NAMALWA (cell line): Measurements from ENCODE around the gene CSRP1.
"Not testable (repeated sequence)": the region's sequence is repeated elsewhere in the genome, so short reads cannot be mapped to it uniquely, and the experiment has no call there.

Experiments
- DNase-seq: peaks from one replicate; pipeline ENCODE4 v3.0.0-alpha.2; 2015; ENCODE audit warnings: low spot score

The CSRP1 gene

GRCh38 chr1:201476670-201477344 lies 30.1 kb downstream of the CSRP1 start:
- DNase-seq: no peak

GRCh38 chr1:201475915-201476669 lies 30.8 kb downstream of the CSRP1 start:
- DNase-seq: no peak

DNA sequence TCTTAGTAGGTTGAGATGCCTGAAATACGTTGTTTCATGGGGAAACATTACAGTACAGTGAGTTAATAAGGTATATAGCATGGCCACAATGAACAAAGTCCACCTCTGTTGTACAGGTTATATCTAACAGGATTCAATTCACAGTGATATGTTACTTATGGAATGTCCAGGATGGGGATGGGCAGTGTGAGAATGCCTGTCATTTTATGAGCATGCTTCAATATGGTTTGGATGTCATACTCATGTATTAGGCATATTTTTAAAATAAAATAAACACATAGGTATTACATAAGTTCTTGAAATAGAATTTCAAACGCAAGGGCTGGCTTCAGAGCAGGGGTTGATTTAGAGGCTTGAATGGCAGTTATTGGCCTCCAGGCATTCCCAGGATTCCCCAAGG lies 31.8 kb downstream of the CSRP1 start:
- no peak for DNase-seq

DNA sequence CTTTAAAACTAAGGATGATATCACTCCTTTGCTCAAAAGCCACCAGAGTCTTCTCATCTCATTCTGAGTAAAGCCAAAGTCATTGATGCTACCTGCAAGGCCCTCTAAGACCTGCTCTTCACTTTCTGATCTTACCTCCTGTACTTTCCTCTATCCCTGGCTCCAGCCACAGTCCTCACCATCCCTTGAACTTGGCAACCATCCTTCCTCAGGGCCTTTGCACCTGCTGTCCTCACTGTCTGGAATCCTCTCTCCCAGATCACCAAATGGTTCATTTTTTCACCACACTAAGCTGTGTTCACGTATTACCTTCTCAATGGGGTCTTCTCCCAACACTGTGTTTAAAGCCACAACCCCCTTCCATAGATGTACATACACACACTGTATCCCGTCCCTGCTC lies 33.6 kb downstream of the CSRP1 start:
- DNase-seq: no peak

DNA sequence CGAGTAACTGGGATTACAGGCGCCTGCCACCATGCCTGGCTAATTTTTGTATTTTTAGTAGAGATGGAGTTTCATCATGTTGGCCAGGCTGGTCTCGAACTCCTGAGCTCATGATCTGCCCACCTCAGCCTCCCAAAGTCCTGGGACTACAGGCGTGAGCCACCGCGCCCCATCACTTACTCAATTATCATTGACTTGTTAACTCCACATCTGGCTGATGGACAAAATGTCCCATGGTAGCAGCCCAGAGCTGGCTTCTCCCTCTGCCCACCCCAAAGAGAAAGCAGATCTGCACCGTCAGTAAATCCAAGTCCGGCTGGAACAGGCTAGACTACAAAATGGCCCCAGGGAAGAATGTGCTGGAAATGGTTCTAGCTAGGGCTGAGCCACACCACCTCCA lies 34.6 kb downstream of the CSRP1 start:
- not testable (repeated sequence) for DNase-seq

DNA sequence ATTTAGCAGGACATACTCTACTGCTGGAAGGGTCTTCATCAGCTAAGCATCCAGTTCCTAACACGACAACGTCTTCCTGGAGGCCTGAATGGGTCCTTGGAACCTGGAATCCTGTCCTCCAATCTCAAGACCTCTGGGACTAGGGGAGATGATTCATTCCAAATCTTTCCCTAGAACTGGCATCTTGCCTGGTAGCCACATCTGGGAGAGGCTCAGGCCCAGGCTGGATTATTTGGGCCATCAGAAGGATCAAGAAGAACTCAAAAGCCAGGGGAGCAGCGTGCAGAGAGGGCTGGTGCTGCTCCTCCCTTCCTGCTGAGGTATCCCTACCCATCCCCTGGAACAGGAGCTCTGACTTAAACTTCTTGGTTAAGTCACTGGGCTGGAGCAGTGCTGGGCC lies 35.2 kb downstream of the CSRP1 start:
- no peak for DNase-seq

DNA sequence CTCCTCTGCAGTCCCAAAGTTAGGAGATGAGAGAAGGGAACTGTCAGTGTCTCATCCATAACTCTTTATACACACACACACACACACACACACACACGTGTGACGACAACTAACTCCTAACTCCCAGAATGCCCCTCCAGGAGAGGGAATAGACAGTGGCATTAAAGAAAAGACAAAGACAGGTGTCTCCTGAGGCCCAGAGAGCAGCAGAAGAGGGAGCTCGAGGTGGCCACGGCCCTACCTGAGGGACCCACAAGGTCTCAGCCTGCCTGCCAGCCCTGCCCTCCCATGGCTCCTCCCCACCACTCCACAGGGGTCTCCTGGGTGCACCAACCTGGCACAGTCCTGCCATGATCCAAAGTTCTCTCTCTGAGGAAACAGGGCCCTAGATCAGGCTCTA lies 36.3 kb downstream of the CSRP1 start:
- no peak for DNase-seq

- DNase-seq: no peak
Observed at GRCh38 chr1:201469645-201470074, 37.3 kb downstream of the CSRP1 start.

DNA sequence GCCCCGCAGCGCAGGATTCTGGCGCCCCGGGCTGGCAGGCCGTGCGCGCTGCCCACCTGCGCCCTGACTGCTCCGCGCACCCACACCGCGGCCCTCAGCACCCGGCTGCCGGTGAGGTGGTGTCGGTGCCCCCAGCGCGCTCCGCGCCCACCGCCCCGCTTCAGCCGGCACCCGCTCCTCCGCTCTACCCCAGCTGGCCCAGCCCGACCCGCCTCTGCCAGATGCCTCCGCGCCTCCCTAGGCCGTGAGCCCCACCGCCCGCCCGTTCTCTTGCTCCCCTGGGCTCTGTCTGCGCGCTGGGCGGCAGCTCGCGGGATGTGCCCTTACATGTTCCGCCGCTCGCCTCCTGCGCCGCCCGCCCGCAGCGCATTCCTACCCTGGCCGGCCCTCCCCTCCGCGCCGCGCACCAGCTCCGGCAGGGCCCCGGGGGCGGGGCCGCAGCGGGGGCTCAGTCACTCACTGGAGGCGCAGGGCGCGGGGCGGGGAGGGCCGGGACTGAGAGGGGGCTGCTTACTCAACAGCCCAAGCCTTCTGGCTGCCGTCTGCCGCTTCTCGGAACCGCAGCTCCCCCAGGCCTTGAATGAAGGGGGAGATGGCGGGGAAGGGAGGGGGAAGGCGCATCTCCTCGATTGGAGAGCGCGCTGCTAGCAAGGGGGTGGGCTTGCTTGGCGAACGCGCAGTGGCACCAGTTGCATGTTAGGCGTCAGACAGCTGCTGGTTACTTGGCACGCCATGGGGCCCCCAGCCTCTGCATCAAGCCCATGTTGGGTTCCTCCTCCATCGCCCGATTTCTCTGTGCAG lies 37.9 kb downstream of the CSRP1 start, which contains the start of gene PHLDA3:
TSS of gene PHLDA3 (minus strand) at position 345 of the 801 bp plus-strand sequence. CDS start 402 bp downstream, outside the sequence.
- DNase-seq: no peak

- DNase-seq: no peak
Observed at GRCh38 chr1:201468501-201468843, 38.5 kb downstream of the CSRP1 start.

- no peak for DNase-seq
Observed at GRCh38 chr1:201466492-201466891, 40.4 kb downstream of the CSRP1 start.

DNA sequence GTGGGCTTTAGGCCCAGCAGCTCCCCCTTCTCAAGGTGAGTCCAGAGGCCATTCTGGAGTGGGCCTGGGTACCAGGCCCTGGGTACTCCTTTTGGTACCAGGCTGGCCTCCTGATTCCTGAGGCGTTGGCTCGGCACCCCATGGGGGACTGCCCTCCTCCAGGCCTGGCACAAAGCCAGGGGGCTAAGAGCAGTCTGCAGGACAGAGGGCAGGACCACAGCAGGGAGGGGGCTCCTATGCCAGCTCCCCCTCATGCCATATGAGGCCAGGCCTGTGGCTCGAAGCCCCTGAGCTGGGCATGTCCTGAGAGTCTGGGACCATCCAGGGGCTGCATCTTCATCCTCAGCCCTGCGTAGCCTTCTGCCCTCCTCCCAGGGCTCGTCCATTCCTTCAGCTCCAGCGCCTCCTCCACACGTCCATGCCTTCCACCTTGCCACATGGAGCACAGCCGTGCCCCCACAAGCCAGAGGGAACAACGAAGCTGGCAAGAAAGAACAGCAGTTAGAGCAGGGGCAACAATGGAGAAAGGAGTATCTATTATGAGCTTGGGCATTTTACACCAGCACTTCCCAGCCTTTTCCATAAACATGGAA lies 41.1 kb downstream of the CSRP1 start:
- DNase-seq: no peak

DNA sequence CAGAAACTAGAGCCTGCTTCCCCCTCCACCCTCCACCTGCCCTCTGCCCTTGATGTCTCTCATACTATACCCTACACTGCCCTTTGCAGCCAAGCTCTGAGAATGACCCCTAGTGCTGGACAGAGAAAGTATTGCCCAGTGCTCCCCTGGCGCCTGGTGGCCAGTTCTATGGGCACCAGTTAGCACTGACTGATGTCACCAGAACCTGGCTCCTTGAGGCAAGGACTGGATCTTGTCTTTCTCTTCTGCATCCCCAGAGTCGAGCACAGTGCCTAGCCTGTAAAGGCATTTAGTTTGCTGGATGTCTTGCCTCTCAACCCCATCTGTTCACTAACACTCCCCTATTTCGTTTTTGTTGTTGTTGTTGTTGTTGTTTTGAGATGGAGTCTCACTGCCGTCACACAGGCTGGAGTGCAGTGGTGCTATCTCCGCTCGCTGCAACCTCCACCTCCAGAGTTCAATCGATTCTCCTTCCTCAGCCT lies 43.8 kb downstream of the CSRP1 start:
- no peak for DNase-seq

- no peak for DNase-seq
Observed at GRCh38 chr1:201461645-201462441, 45.1 kb downstream of the CSRP1 start.

DNA sequence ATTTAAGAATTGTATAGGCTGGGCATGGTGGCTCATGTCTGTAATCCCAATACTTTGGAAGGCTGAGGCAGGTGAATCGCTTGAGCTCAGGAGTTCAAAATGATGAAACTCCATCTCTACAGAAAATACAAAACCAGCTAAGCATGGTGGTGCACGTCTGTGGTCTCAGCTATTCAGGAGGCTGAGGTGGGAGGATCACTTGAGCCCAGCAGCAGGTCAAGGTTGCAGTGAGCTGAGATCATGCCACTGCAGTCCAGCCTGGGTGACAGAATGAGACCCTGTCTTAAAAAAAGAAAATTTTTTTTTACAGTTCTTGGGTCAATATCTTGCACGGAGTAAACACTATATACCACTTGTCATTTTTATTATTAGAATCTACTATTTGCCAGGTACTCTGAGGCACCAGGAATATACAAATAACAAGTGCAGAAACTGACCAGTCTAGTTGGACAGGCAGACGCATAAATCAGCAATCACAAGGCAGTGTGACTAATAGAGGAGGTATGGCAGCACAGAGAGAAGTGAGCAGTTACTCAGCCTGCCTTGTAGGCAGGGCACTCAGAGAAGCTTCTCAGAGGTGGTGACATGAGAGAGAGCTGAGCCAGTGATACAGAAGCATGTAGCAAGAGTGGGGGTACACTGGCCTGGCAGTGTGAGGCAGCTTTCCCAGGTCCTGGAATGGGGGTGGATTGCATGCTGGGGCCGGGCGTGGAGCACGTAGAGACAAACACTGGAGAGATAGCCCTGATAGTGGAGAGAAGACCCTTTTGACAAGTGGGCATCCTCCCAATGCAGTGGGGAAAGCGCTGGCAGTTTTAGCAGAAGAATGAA lies 45.9 kb downstream of the CSRP1 start:
- no peak for DNase-seq

DNA sequence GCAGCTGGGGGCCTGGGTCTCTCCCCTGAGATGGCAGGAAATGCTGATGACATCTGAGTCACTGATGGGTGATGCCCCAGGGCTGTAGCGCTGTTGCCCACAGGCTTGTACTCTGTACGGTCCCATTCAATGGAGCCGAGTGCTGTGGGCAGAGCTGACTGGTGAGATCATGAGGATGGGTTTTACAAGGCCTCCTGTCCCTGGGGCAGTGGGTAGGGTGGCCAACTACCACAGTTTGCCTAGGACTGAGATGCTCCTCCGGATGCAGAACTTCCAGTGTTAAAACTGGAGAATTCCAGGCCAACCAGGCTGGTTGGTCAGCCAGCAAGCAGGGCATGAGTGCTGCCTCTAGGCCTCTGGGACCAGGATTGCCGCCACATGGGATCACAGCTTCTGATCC lies 47.1 kb downstream of the CSRP1 start:
- DNase-seq: no peak

DNA sequence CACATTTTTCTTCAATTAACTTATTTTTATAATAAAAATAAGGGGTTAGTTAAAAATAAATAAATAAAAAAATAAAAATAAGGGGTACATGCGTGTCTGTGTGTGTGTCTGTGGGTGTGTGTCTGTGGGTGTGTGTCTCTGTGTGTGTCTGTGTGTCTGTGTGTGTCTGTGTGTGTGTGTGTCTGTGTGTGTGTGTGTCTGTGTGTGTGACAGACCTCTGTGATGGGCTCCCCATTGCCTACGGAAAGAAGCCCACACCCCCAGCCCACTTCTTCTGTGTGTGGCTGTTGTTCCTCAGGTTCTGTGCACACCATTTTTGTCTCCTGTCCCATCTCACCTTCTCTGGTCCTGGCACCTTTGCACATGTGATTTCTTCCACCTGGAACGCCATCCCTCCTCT lies 47.9 kb downstream of the CSRP1 start:
- DNase-seq: no peak

GRCh38 chr1:201457508-201457960 lies 49.4 kb downstream of the CSRP1 start:
- DNase-seq: no peak

DNA sequence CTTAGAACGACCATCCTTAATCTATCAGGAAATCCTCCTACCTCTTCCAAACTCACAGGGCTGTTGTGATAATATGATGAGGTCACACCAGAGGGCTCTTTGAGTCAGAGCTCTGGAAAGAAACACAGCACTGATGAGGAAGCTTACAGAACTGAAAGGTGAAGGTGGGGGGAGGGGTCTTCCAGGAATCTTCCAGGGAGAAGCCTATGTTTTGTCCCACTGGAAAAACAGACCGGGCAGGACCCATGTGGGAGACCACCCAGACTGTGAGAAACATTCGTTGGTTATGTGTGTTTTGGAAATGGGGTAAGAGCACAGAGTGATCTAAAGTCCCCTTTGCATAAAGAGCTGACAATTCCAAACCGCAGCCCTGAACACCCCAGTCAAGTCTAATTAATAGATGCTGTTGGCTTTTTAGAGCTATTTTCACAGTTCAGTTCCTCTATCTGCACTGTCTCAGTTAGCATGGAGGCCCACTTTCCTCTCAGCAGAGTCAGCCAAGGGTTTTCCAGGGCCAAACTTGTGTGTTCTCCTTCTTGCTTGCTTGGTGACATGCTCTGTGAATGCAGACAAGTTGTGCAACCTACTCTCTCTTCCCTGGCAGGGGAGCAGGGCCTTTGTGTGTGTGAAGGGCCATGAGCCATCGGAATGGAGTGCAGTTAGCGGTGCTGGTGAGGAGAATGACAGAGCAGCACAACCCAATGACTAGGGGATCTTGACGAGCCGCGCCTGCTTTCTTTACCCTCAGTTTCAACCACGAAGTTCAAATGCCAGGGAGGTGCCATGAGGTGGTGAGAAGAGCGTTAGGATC lies 50.2 kb downstream of the CSRP1 start:
- DNase-seq: no peak

GRCh38 chr1:201455098-201455497 lies 51.8 kb downstream of the CSRP1 start:
- DNase-seq: no peak
